DND-41 (cell line): ENCODE measurements around the gene SYT9.

Source experiments
- EZH2 ChIP-seq: IDR thresholded peaks from 3 replicates; pipeline ENCODE4 v1.6.1; 2012; ENCODE audit warnings: borderline replicate concordance, low read depth, mild to moderate bottlenecking, moderate library complexity, low read length, inconsistent platforms; ENCODE audit not compliant: severe bottlenecking
- TF ChIP-seq, protein P1 (sequence below): IDR thresholded peaks from 2 replicates; pipeline ENCODE4 v1.5.1; 2012; ENCODE audit warnings: borderline replicate concordance, low read length, moderate library complexity, mild to moderate bottlenecking; ENCODE audit not compliant: poor library complexity, severe bottlenecking; ENCODE audit errors: extremely low read depth

DNA sequence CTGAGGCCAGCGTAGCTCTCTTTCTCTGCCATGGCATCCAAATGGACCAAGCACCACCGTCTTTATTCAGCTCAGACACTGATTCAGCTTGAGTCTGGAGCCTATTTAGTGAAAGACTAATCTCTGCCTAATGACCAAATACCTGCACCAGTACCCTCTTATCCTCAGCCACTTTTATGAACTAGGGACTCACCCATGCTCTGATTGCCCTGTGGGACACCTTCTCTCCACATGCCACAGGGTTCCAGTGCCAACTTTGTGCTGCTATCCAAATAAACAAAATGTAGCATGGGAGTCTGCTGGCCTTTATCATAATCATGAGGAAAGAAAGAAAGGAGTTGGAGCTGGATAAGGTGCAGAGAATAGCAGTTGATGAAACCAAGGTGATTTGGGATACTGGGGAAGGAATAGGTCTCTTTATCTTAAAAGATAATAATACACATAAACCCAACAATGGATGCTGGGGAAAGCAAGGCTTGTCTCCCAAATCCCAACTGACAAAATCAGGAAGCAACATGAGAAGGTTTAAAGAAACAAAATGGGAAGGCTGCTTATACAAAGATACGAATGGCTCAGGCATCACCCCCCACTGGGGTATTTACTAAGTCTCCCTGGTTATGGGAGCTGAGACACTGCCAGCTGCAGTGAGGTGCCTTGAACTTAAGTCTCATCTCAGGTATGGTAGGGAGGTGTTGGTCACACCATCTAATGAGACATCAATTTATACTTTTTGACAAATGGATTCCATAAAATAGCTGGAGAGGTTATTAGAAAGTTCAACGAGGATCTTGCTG, 63.3 kb downstream of the SYT9 start:
- TF ChIP-seq, protein P1, sequence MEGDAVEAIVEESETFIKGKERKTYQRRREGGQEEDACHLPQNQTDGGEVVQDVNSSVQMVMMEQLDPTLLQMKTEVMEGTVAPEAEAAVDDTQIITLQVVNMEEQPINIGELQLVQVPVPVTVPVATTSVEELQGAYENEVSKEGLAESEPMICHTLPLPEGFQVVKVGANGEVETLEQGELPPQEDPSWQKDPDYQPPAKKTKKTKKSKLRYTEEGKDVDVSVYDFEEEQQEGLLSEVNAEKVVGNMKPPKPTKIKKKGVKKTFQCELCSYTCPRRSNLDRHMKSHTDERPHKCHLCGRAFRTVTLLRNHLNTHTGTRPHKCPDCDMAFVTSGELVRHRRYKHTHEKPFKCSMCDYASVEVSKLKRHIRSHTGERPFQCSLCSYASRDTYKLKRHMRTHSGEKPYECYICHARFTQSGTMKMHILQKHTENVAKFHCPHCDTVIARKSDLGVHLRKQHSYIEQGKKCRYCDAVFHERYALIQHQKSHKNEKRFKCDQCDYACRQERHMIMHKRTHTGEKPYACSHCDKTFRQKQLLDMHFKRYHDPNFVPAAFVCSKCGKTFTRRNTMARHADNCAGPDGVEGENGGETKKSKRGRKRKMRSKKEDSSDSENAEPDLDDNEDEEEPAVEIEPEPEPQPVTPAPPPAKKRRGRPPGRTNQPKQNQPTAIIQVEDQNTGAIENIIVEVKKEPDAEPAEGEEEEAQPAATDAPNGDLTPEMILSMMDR: no peak
- no peak for TF ChIP-seq EZH2
